ENCODE results near the gene OTC. TPM values are rescaled to one million over a fixed set of nuclear protein-coding genes. Genes with fewer than 3 reads are reported as not detected.

Gene OTC
- total RNA-seq, 1 experiment from 2014 or later: not detected

DNA sequence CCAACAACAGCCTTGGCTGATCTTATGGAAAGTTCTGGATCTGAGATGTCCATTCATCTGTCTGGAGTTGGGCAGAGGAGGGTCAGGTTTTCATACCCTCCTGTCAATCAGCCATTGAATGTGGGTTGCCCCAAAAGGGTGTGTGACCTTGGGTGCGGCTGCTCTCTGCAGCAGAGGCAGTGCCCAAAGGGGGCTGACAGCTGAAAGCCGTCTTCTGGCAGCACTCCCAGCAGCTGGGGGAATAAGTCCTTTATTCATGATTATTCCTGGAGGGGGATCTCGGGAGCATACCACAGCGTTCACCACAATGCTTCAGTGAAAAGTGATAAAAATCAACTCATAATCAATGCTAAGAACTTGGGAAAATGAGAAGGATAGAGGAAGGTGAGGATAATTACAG is 54.7 kb downstream of the OTC start:
- Histone ChIP-seq H3K14ac (ENCODE audit: insufficient read depth, low read length) (no peak overlapping the region), H3K56ac (ENCODE audit: insufficient read length, low read depth, low read length) (no peak overlapping the region), H3K23ac (ENCODE audit: insufficient read length, low read depth, low read length) (no peak overlapping the region), H2BK120ac (ENCODE audit: low read depth, low read length, poor library complexity, severe bottlenecking) (no peak overlapping the region), H4K5ac (ENCODE audit: insufficient read length, low read depth, low read length) (no peak overlapping the region), H3K4me2 (ENCODE audit: insufficient read depth, insufficient read length, low read length) (no peak overlapping the region), H2BK15ac (ENCODE audit: low read depth, low read length) (no peak overlapping the region), H2BK12ac (ENCODE audit: insufficient read length, low read depth, low read length) (no peak overlapping the region), H2AK5ac (ENCODE audit: insufficient read length, low read length) (no peak overlapping the region), H3K4me1 (ENCODE audit: insufficient read depth, low read length) (no peaks in the 10 kb centered on the region; the same call in 1 of the 2 replicates), H3T11ph (ENCODE audit: low read length) (no peak overlapping the region), H3K23me2 (ENCODE audit: insufficient read length, low read depth, low read length, poor library complexity, severe bottlenecking) (no peaks in the 10 kb centered on the region), H3K4ac (ENCODE audit: low read depth, low read length) (no peak overlapping the region), H3K79me2 (ENCODE audit: insufficient read depth, low read length) (no peaks in the 10 kb centered on the region), H2BK5ac (ENCODE audit: insufficient read length, low read length) (no peak overlapping the region), H3K27me3 (ENCODE audit: insufficient read depth, low read length) (no peaks in the 10 kb centered on the region), H3K18ac (ENCODE audit: insufficient read length, low read depth, low read length) (no peak overlapping the region), H2AFZ (ENCODE audit: low read length) (no peak overlapping the region), H3K79me1 (ENCODE audit: insufficient read depth, low read depth, low read length, poor library complexity, severe bottlenecking) (no peaks in the 10 kb centered on the region), H3K9ac (ENCODE audit: extremely low read depth, insufficient read length, low read length) (no peak overlapping the region), H4K20me1 (ENCODE audit: control insufficient read depth, insufficient read depth, insufficient read length) (no peaks in the 10 kb centered on the region), H2BK20ac (ENCODE audit: low read depth, low read length, poor library complexity, severe bottlenecking) (no peak overlapping the region), H4K91ac (ENCODE audit: insufficient read length, low read depth, low read length) (no peak overlapping the region), H4K8ac (replicated peaks; ENCODE audit: insufficient read length, low read depth, low read length) (no peak overlapping the region), H3K9me3 (ENCODE audit: control insufficient read depth, low read depth, low read length) (no peaks in the 10 kb centered on the region), H3K27ac (ENCODE audit: insufficient read length, low read depth, low read length) (no peak overlapping the region)
- no peak for DNase-seq
- peaks cover 0 to 2% (median 0%) of the 10 kb centered on the region in 3 experiments; a peak in 3 of 7 replicates for H3K36me3 Mint-ChIP-seq (ENCODE audit: insufficient read depth in 1 of 3, low read depth in 3 of 3)
- H3K4me1 Mint-ChIP-seq: peaks cover 9 to 11% of the 10 kb centered on the region in 2 experiments
- no CpG with 5 or more reads among the region's 4 CpGs for WGBS (ENCODE audit: extremely low coverage, insufficient read length, low lambda C conversion rate)
- peaks cover 3% of the 10 kb centered on the region for H3K27me3 Mint-ChIP-seq (ENCODE audit: low read depth)
- H3K27ac Mint-ChIP-seq: no peak overlapping the region
- peaks cover 51 to 56% of the 10 kb centered on the region in 2 experiments for H3K9me3 Mint-ChIP-seq
- no peak overlapping the region for H3K4me3 Mint-ChIP-seq
- TF ChIP-seq, protein P1, sequence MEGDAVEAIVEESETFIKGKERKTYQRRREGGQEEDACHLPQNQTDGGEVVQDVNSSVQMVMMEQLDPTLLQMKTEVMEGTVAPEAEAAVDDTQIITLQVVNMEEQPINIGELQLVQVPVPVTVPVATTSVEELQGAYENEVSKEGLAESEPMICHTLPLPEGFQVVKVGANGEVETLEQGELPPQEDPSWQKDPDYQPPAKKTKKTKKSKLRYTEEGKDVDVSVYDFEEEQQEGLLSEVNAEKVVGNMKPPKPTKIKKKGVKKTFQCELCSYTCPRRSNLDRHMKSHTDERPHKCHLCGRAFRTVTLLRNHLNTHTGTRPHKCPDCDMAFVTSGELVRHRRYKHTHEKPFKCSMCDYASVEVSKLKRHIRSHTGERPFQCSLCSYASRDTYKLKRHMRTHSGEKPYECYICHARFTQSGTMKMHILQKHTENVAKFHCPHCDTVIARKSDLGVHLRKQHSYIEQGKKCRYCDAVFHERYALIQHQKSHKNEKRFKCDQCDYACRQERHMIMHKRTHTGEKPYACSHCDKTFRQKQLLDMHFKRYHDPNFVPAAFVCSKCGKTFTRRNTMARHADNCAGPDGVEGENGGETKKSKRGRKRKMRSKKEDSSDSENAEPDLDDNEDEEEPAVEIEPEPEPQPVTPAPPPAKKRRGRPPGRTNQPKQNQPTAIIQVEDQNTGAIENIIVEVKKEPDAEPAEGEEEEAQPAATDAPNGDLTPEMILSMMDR (conservative IDR thresholded peaks at IDR 0.05): no peak
